NT2/D1 (cell line): ENCODE measurements around the gene ASRGL1.
A peak's percentile ranks its signal among the peaks of the same experiment; 100 is the strongest.

Source experiments
- DNase-seq: peaks from one replicate; pipeline ENCODE4 v3.0.0-alpha.2; 2011; ENCODE audit warnings: low read depth, low spot score
- H3K27me3 ChIP-seq: 2 replicates; pipeline ENCODE4 v1.6.0; 2011; ENCODE audit warnings: mild to moderate bottlenecking; ENCODE audit not compliant: insufficient read length, insufficient read depth
- H3K36me3 ChIP-seq: 2 replicates; pipeline ENCODE4 v1.6.1; 2011; ENCODE audit warnings: mild to moderate bottlenecking, low read length, mixed read lengths; ENCODE audit not compliant: insufficient read depth, insufficient read length
- H3K4me1 ChIP-seq: 2 replicates; pipeline ENCODE4 v1.5.1; 2011; ENCODE audit not compliant: insufficient read depth, insufficient read length
- H3K4me3 ChIP-seq: 2 replicates; pipeline ENCODE4 v1.5.1; 2011; ENCODE audit warnings: low read depth; ENCODE audit not compliant: insufficient read length
- H3K9ac ChIP-seq: 2 replicates; pipeline ENCODE4 v1.6.0; 2011; ENCODE audit warnings: low read depth; ENCODE audit not compliant: insufficient read length
- H3K9me3 ChIP-seq: 2 replicates; pipeline ENCODE4 v1.5.1; 2011; ENCODE audit warnings: mild to moderate bottlenecking, low read length; ENCODE audit not compliant: insufficient read depth
- SUZ12 ChIP-seq: IDR thresholded peaks from 2 replicates; pipeline ENCODE4 v1.6.1; 2011; ENCODE audit not compliant: insufficient read length, insufficient read depth; ENCODE audit errors: extremely low read depth
- YY1 ChIP-seq: IDR thresholded peaks from 2 replicates; pipeline ENCODE4 v1.6.1; 2011; ENCODE audit not compliant: insufficient read length, insufficient read depth
- ZNF274 ChIP-seq: IDR thresholded peaks from 2 replicates; pipeline ENCODE4 v1.6.1; 2011; ENCODE audit warnings: mild to moderate bottlenecking, low read depth, low read length

ASRGL1 gene

DNA sequence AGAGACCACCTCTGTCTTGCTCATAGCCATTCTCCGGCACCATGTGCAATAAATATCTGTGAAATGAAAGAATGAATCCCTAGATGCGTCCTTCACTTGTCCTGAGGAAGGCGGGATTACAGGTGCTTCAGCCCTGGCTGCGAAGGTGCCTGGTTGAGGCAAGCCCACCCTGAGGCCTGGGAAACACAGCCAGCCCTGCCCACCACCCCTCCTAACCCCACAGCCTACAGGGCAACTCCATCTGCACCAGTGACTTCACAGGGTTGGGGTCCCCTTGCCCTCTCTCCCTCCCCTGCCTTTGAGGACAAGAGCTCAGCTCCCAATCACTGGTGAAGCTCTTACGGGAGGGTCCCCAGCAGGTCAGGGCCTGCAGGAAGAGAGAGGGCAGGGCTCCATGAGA is 64.1 kb downstream of the ASRGL1 start:
- DNase-seq: no peak
- H3K9me3 ChIP-seq: no peaks in the 10 kb centered on the region
- peaks cover 25% of the 10 kb centered on the region for H3K4me1 ChIP-seq
- TF ChIP-seq ZNF274 (no peak), YY1 (no peak), SUZ12 (no peak)
- no peaks in the 10 kb centered on the region for H3K27me3 ChIP-seq
- no peaks in the 10 kb centered on the region for H3K36me3 ChIP-seq
- H3K4me3 ChIP-seq: no peak overlapping the region
- H3K9ac ChIP-seq: no peak overlapping the region

DNA sequence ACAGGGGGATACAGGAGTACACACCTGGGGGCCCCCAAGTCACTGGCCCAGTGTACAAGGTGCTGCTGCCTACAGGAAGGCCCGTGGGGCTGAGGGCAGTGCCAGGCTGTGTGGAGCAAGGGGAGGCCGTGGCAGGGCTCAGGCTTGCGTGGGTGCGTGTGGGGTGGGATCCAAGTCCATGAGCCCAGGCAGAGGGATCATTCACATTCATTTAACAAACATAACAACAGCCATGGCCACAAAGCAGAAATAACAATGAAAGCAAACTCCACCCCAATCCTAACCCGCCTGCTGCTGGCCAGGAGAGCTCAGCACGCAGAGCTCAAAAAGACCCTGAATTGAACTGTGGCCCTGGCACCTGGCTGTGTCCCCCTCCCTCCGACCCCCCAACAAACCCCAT is 64.6 kb downstream of the ASRGL1 start:
- no peak overlapping the region for H3K4me3 ChIP-seq

DNA sequence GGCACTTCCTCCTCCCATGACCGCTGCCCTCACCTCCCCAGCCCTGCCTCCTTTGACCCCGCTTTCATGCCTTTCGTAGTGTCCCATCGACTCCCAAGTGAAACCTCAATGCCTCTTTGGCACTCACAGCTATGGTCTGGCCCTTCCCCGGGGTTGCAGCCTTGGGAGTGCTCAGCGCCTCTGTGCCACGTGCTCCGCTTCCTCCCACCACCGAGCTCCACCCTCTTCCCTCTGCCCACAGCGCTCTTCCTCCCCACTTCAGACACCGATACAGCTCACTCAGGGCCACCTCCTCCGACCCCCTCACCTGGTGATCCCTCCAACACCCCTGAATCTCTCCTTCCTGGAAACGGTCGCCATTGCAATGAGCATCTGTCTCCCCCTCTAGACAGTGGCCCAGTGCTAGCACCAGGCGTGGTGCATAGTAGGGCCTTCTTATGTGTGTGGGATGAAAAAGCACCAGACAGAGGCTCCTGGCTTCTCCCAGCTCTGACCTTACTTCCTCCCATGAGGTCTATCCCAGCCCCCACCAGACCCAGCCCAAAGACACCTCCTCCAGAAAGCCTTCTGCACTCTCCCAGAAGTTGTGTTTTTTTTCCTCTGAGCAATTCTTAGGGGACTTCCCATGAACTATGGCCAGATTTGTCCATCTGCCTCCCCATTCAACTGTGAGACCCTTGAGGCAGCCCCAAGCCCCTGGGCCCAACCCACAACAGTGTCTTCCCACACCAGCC is 65.1 kb downstream of the ASRGL1 start:
- Histone ChIP-seq H3K9ac (peak overlapping the region; percentile 16), H3K27me3 (no peaks in the 10 kb centered on the region), H3K4me1 (peaks cover 27% of the 10 kb centered on the region), H3K36me3 (no peaks in the 10 kb centered on the region), H3K9me3 (no peaks in the 10 kb centered on the region), H3K4me3 (no peak overlapping the region)
- DNase-seq: no peak
- no peak for TF ChIP-seq ZNF274
- no peak for TF ChIP-seq SUZ12
- no peak for TF ChIP-seq YY1

More for the DNA sequence above, 64.6 kb downstream of the ASRGL1 start:
- Histone ChIP-seq H3K9me3 (no peaks in the 10 kb centered on the region), H3K36me3 (no peaks in the 10 kb centered on the region), H3K4me1 (peaks cover 27% of the 10 kb centered on the region), H3K27me3 (no peaks in the 10 kb centered on the region), H3K9ac (peak overlapping the region; percentile 16)
- DNase-seq: no peak
- no peak for TF ChIP-seq YY1
- no peak for TF ChIP-seq ZNF274

DNA sequence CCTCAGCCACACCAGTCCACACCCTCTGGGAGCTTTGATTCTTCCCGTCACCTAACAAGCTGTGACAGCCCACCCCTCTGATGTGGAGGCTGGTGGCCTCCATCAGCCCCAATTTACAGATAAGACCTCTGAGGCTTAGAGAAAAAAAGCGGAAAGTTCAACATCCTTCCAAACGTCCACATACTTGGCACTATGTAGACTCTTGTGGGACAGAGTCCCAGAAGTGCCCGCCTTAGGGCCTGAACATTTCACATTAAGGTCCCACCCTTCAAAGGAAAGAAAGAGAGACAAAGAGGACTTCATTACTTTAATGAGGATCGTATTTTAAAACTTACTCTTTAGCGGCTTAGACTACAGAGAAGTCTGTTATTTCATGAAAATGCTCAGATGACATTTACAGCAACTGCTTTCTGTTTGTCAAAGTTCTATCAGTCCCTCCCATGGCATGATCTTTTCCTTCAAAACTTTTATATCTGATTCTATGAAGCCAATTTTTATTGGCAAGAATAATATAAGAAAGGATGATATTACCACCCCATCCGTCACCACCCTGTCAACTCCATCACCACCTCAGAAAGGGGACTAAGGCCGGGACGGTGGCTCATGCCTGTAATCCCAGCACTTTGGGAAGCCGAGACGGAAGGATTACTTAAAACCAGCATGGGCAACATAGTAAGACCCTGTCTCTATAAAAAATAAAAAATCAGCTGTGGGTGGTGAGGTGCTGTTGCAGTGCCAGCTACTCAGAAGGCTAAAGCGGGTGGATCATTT is 65.9 kb downstream of the ASRGL1 start:
- H3K36me3 ChIP-seq: no peaks in the 10 kb centered on the region
- TF ChIP-seq YY1 (no peak), SUZ12 (no peak), ZNF274 (no peak)
- no peaks in the 10 kb centered on the region for H3K9me3 ChIP-seq
- H3K27me3 ChIP-seq: no peaks in the 10 kb centered on the region
- DNase-seq: no peak
- H3K9ac ChIP-seq: no peak overlapping the region
- H3K4me3 ChIP-seq: no peak overlapping the region
- peaks cover 25% of the 10 kb centered on the region for H3K4me1 ChIP-seq

DNA sequence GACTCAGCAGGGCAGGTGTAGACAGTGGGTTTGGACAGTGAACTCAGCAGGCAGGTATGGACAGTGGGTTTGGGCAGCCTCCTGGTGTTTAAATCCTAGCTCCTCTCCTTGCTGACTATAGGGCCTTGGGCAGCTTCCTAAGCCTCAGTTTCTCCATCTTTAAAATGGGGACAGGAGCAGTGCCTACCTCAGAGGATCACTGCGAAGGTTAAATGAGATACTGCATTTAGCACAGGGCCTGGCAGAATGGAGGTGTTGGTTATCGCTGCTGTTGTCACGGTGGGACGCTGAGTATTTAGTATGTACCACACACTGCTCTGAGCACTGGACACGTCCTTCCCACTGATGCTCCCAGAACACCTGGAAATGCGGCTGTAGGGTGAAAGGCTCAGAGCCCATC is 67.2 kb downstream of the ASRGL1 start:
- TF ChIP-seq ZNF274 (no peak), YY1 (no peak), SUZ12 (no peak)
- H3K9me3 ChIP-seq: no peaks in the 10 kb centered on the region
- no peaks in the 10 kb centered on the region for H3K27me3 ChIP-seq
- no peak overlapping the region for H3K4me3 ChIP-seq
- H3K9ac ChIP-seq: no peak overlapping the region
- peaks cover 19% of the 10 kb centered on the region for H3K4me1 ChIP-seq
- no peaks in the 10 kb centered on the region for H3K36me3 ChIP-seq
- DNase-seq: no peak

GRCh38 chr11:62404901-62405300 is 67.7 kb downstream of the ASRGL1 start:
- Histone ChIP-seq H3K36me3 (no peaks in the 10 kb centered on the region), H3K9me3 (no peaks in the 10 kb centered on the region), H3K4me3 (no peak overlapping the region), H3K27me3 (no peaks in the 10 kb centered on the region), H3K9ac (no peak overlapping the region), H3K4me1 (peaks cover 16% of the 10 kb centered on the region)
- DNase-seq: no peak
- no peak for TF ChIP-seq YY1
- no peak for TF ChIP-seq SUZ12
- TF ChIP-seq ZNF274: no peak

DNA sequence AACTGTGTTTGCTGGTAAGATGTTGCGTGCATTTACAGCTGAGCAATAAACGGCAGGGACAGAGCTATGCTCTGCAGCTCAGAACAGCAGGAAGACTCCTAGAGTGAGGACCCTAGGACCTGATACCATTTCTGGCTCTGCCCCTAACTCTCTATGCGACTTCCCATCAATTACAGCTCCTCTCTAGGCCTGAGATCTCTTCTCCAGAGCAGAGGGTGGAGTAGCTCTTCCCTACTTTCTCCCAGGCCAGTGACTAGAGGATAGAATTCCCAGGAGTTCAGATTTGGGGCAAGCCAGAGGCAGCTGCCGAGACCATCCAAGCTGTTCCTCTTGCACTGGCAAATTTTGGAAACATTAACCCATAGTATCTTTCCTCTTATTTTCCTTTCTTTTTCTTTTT is 68.8 kb downstream of the ASRGL1 start:
- no peak overlapping the region for H3K9ac ChIP-seq
- H3K9me3 ChIP-seq: no peaks in the 10 kb centered on the region
- no peak for DNase-seq
- H3K4me1 ChIP-seq: peaks cover 17% of the 10 kb centered on the region
- no peaks in the 10 kb centered on the region for H3K36me3 ChIP-seq
- no peak overlapping the region for H3K4me3 ChIP-seq
- TF ChIP-seq ZNF274 (no peak), SUZ12 (no peak), YY1 (no peak)
- H3K27me3 ChIP-seq: no peaks in the 10 kb centered on the region
